Stomach (tissue), 9 donors: ENCODE results near the gene MYZAP. TPM values are rescaled to one million over a fixed set of nuclear protein-coding genes. Genes with fewer than 3 reads are reported as not detected.

Source experiments
- DNase-seq, 2 donors: peaks; one replicate each; pipeline versions ENCODE4 v3.0.0 to v3.0.0-alpha.2; 2013 to 2019
- H3K27ac ChIP-seq, 5 donors: fragments of 200-600 bp in 4 of 5; sonication (generic) in 4 of 5; one replicate each; pipeline ENCODE4 v1.5.1; 2013 to 2019; ENCODE audit warnings: mild to moderate bottlenecking in 1 of 5, moderate library complexity in 1 of 5
- H3K27me3 ChIP-seq, 3 donors: fragments of 200-600 bp; sonication (generic); one replicate each; pipeline ENCODE4 v1.5.1; 2017 to 2019; ENCODE audit warnings: mixed run types in 1 of 3
- H3K36me3 ChIP-seq, 4 donors: fragments of 200-600 bp; sonication (generic); 1 replicate in 3 of 4; 2 replicates in 1 of 4; pipeline ENCODE4 v1.5.1; 2016 to 2019
- H3K4me1 ChIP-seq, 4 donors: fragments of 200-600 bp; sonication (generic); one replicate each; pipeline ENCODE4 v1.5.1; 2016 to 2019
- H3K4me3 ChIP-seq, 4 donors: fragments of 200-600 bp; sonication (generic) in 3 of 4; one replicate each; pipeline ENCODE4 v1.5.1; 2016 to 2019; ENCODE audit warnings: mild to moderate bottlenecking in 1 of 4
- H3K9me3 ChIP-seq, 4 donors: fragments of 200-600 bp; sonication (generic); one replicate each; pipeline ENCODE4 v1.5.1; 2016 to 2019
- EP300 ChIP-seq: sonication (generic); formaldehyde crosslinking; IDR thresholded peaks from one replicate; pipeline ENCODE4 v1.6.1; 2017; ENCODE audit warnings: antibody characterized with exemption
- POLR2A ChIP-seq, 4 donors: fragments of 450-650 bp; IDR thresholded peaks; one replicate each; pipeline ENCODE4 v1.6.1; 2016; ENCODE audit warnings: antibody characterized with exemption in 4 of 4, control low read depth in 2 of 4, mild to moderate bottlenecking in 1 of 4, moderate library complexity in 1 of 4
- POLR2AphosphoS5 ChIP-seq, 3 donors: sonication (generic); formaldehyde crosslinking; IDR thresholded peaks; one replicate each; pipeline ENCODE4 v1.6.1; 2016; ENCODE audit warnings: antibody characterized with exemption in 3 of 3
- WGBS, 5 donors: extraction: QIAGEN DNeasy Blood & Tissue Kit in 3 of 5; methylation state at CpG; one replicate each; pipeline versions ENCODE4 v1.1.5 to v1.1.7; 2013 to 2018; 5-methylcytosine and 5-hydroxymethylcytosine counted together
- intact Hi-C: fragments of 100-400 bp; cut with DNase I; formaldehyde crosslinking; loops from one replicate; pipeline ENCODE4 v1.15.1; 2023; ENCODE audit warnings: low total_unique reads
- polyA plus RNA-seq, 3 donors: library from polyadenylated mRNA; stranded (reverse); fragments of 200-250 nt; gene quantifications; one replicate each; pipeline ENCODE4 v1.2.3, GENCODE V29; 2013
- total RNA-seq, 5 donors: library from RNA; depleted of rRNA; stranded (reverse); fragments of >200 nt; gene quantifications; one replicate each; pipeline versions ENCODE4 v1.1.0 to v1.2.3, GENCODE V29; 2014 to 2016
- TF ChIP-seq, protein P1 (sequence below), 7 experiments: fragments of 450-650 bp in 4 of 7; fragments of 200-600 bp in 3 of 7; sonication (generic) in 3 of 7; IDR thresholded peaks; one replicate each; pipeline ENCODE4 v1.5.1; 2016 to 2019; ENCODE audit warnings: antibody characterized with exemption in 7 of 7, control low read depth in 2 of 7, mild to moderate bottlenecking in 1 of 7
- donor health status: healthy with polysubstance abuse.
- donor health status: Bipolar disorder and iron deficiency.
- donor health status: healthy.

The MYZAP gene
- total and polyA plus RNA-seq, 8 donors: 9.4 to 59.8 (median 20.9) TPM; not detected in 1

- no peaks in the 10 kb centered on the region for H3K9me3 ChIP-seq
- intact Hi-C loops: no loop called here
- TF ChIP-seq POLR2A (IDR thresholded peaks at IDR 0.05): no peak
- TF ChIP-seq POLR2AphosphoS5 (IDR thresholded peaks at IDR 0.05): no peak
- TF ChIP-seq EP300: no peak
- TF ChIP-seq, protein P1, sequence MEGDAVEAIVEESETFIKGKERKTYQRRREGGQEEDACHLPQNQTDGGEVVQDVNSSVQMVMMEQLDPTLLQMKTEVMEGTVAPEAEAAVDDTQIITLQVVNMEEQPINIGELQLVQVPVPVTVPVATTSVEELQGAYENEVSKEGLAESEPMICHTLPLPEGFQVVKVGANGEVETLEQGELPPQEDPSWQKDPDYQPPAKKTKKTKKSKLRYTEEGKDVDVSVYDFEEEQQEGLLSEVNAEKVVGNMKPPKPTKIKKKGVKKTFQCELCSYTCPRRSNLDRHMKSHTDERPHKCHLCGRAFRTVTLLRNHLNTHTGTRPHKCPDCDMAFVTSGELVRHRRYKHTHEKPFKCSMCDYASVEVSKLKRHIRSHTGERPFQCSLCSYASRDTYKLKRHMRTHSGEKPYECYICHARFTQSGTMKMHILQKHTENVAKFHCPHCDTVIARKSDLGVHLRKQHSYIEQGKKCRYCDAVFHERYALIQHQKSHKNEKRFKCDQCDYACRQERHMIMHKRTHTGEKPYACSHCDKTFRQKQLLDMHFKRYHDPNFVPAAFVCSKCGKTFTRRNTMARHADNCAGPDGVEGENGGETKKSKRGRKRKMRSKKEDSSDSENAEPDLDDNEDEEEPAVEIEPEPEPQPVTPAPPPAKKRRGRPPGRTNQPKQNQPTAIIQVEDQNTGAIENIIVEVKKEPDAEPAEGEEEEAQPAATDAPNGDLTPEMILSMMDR (IDR thresholded peaks at IDR 0.05): no peak
- peaks cover 0 to 51% (median 38%) of the 10 kb centered on the region in 4 donors for H3K36me3 ChIP-seq
- no peak overlapping the region for H3K27ac ChIP-seq
- 88 to 96% (median 94%) methylated on average over 4 of the region's 4 CpGs for WGBS, 5 donors
- H3K27me3 ChIP-seq: no peaks in the 10 kb centered on the region
- H3K4me1 ChIP-seq: peaks cover 0 to 15% (median 7%) of the 10 kb centered on the region in 4 donors
- no peak for DNase-seq
- no peak overlapping the region for H3K4me3 ChIP-seq
These were observed 52.1 kb downstream of the MYZAP start for GRCh38 chr15:57643826-57644225.

- Histone ChIP-seq H3K27ac (no peak overlapping the region), H3K4me3 (no peak overlapping the region), H3K27me3 (no peaks in the 10 kb centered on the region), H3K36me3 (peaks cover 0 to 30% (median 17%) of the 10 kb centered on the region in 4 donors), H3K9me3 (no peaks in the 10 kb centered on the region), H3K4me1 (peaks cover 0 to 15% (median 7%) of the 10 kb centered on the region in 4 donors)
- TF ChIP-seq POLR2A (IDR thresholded peaks at IDR 0.05) (no peak), POLR2AphosphoS5 (IDR thresholded peaks at IDR 0.05) (no peak), EP300 (no peak)
- TF ChIP-seq, protein P1 (IDR thresholded peaks at IDR 0.05): no peak
- WGBS, 5 donors: 91 to 98% (median 94%) methylated on average over 5 of the region's 5 CpGs
- DNase-seq: no peak
- intact Hi-C loops: no loop called here
These were observed 54.4 kb downstream of the MYZAP start for GRCh38 chr15:57646087-57646486.

- intact Hi-C loops: no loop called here
- H3K27me3 ChIP-seq: no peaks in the 10 kb centered on the region
- no peak overlapping the region for H3K4me3 ChIP-seq
- DNase-seq: no peak
- peak overlapping the region in 4 of 5 donors; percentile 7 to 60 (median 36) for H3K27ac ChIP-seq
- H3K9me3 ChIP-seq: no peaks in the 10 kb centered on the region
- TF ChIP-seq EP300: no peak
- TF ChIP-seq, protein P1 (IDR thresholded peaks at IDR 0.05): no peak
- TF ChIP-seq POLR2AphosphoS5 (IDR thresholded peaks at IDR 0.05): no peak
- TF ChIP-seq POLR2A (IDR thresholded peaks at IDR 0.05): no peak
- peaks cover 0 to 24% (median 10%) of the 10 kb centered on the region in 4 donors for H3K36me3 ChIP-seq
- peaks cover 0 to 15% (median 7%) of the 10 kb centered on the region in 4 donors for H3K4me1 ChIP-seq
- WGBS, 5 donors: 31 to 55% (median 42%) methylated on average over 6 of the region's 6 CpGs
These were observed 55.5 kb downstream of the MYZAP start for GRCh38 chr15:57647071-57647790.

GRCh38 chr15:57647791-57648130 is 56.1 kb downstream of the MYZAP start:
- Histone ChIP-seq H3K27ac (peak overlapping the region in 4 of 5 donors; percentile 2 to 60 (median 36)), H3K27me3 (no peaks in the 10 kb centered on the region), H3K36me3 (peaks cover 0 to 20% (median 6%) of the 10 kb centered on the region in 4 donors), H3K4me1 (peaks cover 0 to 15% (median 7%) of the 10 kb centered on the region in 4 donors), H3K9me3 (no peaks in the 10 kb centered on the region), H3K4me3 (no peak overlapping the region)
- intact Hi-C loops: no loop called here
- DNase-seq: peak; percentile 56 to 86
- WGBS, 5 donors: 29 to 58% (median 43%) methylated on average over 3 of the region's 3 CpGs
- TF ChIP-seq POLR2A (IDR thresholded peaks at IDR 0.05) (no peak), POLR2AphosphoS5 (IDR thresholded peaks at IDR 0.05) (peak in 1 of 3 donors; percentile 57), EP300 (no peak)

GRCh38 chr15:57649138-57649537 is 57.4 kb downstream of the MYZAP start:
- 92 to 98% (median 97%) methylated on average over 3 of the region's 3 CpGs for WGBS, 5 donors
- H3K27ac ChIP-seq: no peak overlapping the region
- peaks cover 0 to 15% (median 7%) of the 10 kb centered on the region in 4 donors for H3K4me1 ChIP-seq
- intact Hi-C loops: no loop called here
- peaks cover 0 to 17% (median 5%) of the 10 kb centered on the region in 4 donors for H3K36me3 ChIP-seq
- no peak for DNase-seq
- H3K4me3 ChIP-seq: no peak overlapping the region
- no peaks in the 10 kb centered on the region for H3K9me3 ChIP-seq
- H3K27me3 ChIP-seq: no peaks in the 10 kb centered on the region
- TF ChIP-seq, protein P1 (IDR thresholded peaks at IDR 0.05): no peak
- no peak for TF ChIP-seq EP300
- TF ChIP-seq POLR2AphosphoS5 (IDR thresholded peaks at IDR 0.05): no peak
- TF ChIP-seq POLR2A (IDR thresholded peaks at IDR 0.05): no peak
